Effector memory CD4-positive, alpha-beta T cell (primary cell): ENCODE data around the gene DNAH7.

Experiments used
- DNase-seq, 3 donors: peaks; one replicate each; pipeline ENCODE4 v3.0.0-alpha.2; 2020
- H3K27ac ChIP-seq: 2 replicates; pipeline ENCODE4 v1.7.0; 2013; ENCODE audit warnings: mild to moderate bottlenecking, low read length, moderate library complexity; ENCODE audit not compliant: insufficient read depth, poor library complexity, severe bottlenecking
- H3K27me3 ChIP-seq: replicated peaks from 2 replicates; pipeline ENCODE4 v1.7.0; 2013; ENCODE audit warnings: mild to moderate bottlenecking, low read length; ENCODE audit not compliant: insufficient read depth, control insufficient read depth, poor library complexity, severe bottlenecking
- H3K36me3 ChIP-seq: 2 replicates; pipeline ENCODE4 v1.7.0; 2013; ENCODE audit warnings: mild to moderate bottlenecking, low read length, moderate library complexity; ENCODE audit not compliant: control insufficient read depth, insufficient read depth
- H3K4me1 ChIP-seq: 2 replicates; pipeline ENCODE4 v1.7.0; 2013; ENCODE audit warnings: low read length, mild to moderate bottlenecking; ENCODE audit not compliant: control insufficient read depth, insufficient read depth, poor library complexity, severe bottlenecking
- H3K4me3 ChIP-seq: 2 replicates; pipeline ENCODE4 v1.7.0; 2013; ENCODE audit warnings: low read length, low read depth, mild to moderate bottlenecking; ENCODE audit not compliant: insufficient read depth, poor library complexity, severe bottlenecking
- H3K9me3 ChIP-seq: 2 replicates; pipeline ENCODE4 v1.7.0; 2013; ENCODE audit warnings: mild to moderate bottlenecking, low read length, moderate library complexity; ENCODE audit not compliant: control insufficient read depth

Gene DNAH7

DNA sequence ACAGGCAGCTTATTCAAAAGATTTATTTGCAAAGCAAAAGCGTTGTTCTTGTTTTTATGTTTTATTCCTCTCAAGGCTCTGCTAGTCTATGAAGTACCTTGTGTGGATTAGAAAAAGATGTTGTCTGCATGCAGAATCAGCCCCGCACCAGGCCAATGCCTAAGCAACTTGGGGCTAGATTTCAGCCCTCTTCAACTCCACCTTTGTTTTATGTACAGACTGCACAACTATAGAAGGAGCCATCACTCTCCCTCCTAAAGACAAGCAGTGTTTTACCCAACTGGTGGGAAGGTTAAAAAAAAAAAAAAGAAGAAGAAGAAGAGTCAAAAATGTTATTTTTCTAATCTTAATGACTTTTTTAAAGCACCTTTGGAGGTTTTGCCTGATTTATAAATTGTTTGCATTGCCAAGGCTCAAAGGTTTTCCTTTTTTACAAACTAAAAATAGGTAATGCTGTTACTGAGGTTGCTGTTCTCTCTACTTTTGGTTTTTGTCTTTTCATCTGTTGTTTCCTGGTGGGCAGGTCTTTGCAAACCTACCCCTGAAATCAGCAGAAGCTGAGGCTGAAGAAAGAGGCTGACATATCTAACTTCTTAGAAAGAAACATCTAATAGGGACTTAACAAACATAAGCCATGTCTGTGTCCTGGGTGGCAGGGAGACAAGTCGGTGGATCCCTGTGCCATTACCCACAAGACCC, 247.6 kb downstream of the DNAH7 start:
- Histone ChIP-seq H3K4me1 (no peaks in the 10 kb centered on the region), H3K27ac (no peak overlapping the region), H3K27me3 (no peaks in the 10 kb centered on the region), H3K9me3 (no peaks in the 10 kb centered on the region), H3K4me3 (no peak overlapping the region), H3K36me3 (no peaks in the 10 kb centered on the region)
- DNase-seq: no peak

DNA sequence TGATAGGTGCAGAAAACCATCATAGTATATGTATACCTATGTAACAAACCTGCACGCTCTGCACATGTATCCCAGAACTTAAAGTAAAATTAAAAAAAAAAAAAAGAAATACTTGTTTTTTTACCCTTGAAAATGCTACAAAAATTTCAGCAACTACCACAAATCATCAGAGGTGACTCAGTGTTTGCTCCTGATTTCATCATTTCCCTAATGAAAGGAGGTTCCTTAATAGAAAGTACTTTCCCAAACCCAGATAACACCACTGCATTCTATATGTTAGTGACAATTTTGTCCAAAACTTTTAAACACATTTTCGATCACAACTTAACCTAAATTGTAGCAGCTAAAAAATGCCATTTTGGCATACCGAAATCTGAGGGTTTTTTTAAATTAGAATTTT, 248.3 kb downstream of the DNAH7 start:
- H3K27ac ChIP-seq: no peak overlapping the region
- no peaks in the 10 kb centered on the region for H3K9me3 ChIP-seq
- H3K27me3 ChIP-seq: no peaks in the 10 kb centered on the region
- no peaks in the 10 kb centered on the region for H3K36me3 ChIP-seq
- no peaks in the 10 kb centered on the region for H3K4me1 ChIP-seq
- DNase-seq: no peak
- no peak overlapping the region for H3K4me3 ChIP-seq

DNA sequence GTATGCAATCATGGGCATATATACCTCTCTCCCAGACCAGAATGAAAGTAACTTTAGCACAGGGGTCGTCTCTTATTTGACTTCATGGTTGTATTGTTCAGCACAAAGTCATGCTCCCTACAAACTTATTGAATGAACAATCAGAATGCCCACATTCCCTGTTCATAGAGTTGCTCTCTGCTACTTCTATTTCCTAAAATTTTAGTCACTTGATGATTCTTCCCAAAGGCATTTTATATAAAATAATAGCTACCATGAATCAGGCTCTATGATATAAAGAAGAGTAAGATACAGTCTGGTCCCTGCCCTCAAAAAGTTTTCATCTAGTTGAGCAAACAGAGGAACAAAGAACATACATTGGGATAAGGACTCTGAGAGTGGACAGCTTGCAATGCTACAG, 249.4 kb downstream of the DNAH7 start:
- Histone ChIP-seq H3K27ac (no peak overlapping the region), H3K4me1 (no peaks in the 10 kb centered on the region), H3K27me3 (no peaks in the 10 kb centered on the region), H3K4me3 (no peak overlapping the region), H3K9me3 (no peaks in the 10 kb centered on the region), H3K36me3 (no peaks in the 10 kb centered on the region)
- DNase-seq: no peak

DNA sequence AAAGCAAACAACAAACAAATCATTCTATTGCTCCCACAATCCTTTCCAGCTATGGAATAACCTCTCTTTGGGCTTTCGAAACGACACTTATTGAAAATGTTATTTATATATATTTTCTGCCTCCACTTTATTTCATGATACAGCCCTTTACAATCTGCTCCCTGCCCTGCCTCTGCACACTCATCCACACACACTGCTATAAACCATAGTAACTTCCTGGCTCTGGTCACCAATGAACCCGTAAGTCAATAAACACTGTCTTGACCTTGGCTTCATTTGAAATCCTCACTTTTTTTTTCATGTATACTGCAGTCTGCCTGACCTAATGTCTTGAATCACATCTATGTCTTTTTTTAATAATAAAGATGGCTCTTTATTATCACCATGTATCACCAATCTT, 250.1 kb downstream of the DNAH7 start:
- DNase-seq: no peak
- no peaks in the 10 kb centered on the region for H3K4me1 ChIP-seq
- no peak overlapping the region for H3K27ac ChIP-seq
- no peaks in the 10 kb centered on the region for H3K9me3 ChIP-seq
- no peaks in the 10 kb centered on the region for H3K27me3 ChIP-seq
- H3K4me3 ChIP-seq: no peak overlapping the region
- no peaks in the 10 kb centered on the region for H3K36me3 ChIP-seq

DNA sequence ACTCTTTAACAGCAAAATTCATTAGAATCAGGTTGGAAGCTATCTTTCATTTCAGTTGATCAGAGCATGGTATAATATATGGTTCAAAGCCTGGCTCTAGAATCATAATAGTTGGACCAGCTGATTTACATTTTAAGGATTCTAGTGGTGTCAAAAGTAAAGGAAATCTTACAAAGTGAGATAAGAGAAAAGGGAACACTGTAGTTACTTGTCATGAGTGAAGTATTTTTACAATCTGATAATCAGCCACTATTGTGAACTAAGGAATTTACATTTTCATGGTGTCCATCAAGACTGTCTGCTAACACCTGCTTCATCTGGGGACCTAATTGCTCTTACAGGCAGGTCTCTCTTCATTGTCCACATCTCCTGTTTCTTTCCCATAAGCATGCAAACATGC, 250.5 kb downstream of the DNAH7 start:
- Histone ChIP-seq H3K27me3 (no peaks in the 10 kb centered on the region), H3K36me3 (no peaks in the 10 kb centered on the region), H3K9me3 (no peaks in the 10 kb centered on the region), H3K4me1 (no peaks in the 10 kb centered on the region), H3K27ac (no peak overlapping the region), H3K4me3 (no peak overlapping the region)
- no peak for DNase-seq

DNA sequence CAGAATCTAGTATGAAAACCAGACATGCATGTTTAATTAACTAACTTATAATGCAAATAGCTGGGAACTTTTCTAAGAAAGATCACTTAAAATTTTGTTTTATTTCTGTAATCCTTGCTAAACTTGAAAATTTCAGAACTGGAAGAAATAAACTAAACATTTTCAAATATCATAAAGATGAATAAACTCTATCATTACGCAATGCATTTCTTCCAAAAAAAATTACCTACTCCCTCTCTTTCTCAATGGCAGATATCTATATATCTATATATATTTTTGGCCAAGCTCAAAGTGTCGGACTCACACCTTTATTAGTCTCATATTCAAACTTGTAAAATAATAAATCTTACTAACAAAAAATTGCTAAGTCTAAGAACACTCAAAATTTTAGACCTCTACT, 253.6 kb downstream of the DNAH7 start:
- DNase-seq: no peak
- no peaks in the 10 kb centered on the region for H3K9me3 ChIP-seq
- no peaks in the 10 kb centered on the region for H3K27me3 ChIP-seq
- no peak overlapping the region for H3K4me3 ChIP-seq
- no peaks in the 10 kb centered on the region for H3K4me1 ChIP-seq
- no peaks in the 10 kb centered on the region for H3K36me3 ChIP-seq
- H3K27ac ChIP-seq: no peak overlapping the region

DNA sequence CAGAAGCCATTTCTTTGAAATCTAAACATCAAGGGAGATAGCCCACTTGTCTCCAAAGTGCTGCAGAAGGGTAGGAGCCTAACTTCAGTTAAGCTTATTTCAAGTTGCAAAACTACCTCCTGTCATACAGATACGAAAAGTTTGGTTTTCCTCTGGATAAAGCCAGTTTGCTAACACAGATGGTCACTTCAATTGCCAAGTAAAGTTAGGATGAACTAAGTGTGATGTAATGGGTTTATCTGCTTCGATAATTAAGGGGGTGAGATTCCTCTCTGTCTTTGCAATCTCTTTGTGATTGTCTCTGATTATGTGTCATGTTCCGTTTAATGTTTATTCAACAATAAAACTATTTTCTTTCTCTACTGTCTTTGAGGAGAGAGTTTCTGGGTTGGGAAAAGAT, 255.2 kb downstream of the DNAH7 start:
- no peak for DNase-seq

DNA sequence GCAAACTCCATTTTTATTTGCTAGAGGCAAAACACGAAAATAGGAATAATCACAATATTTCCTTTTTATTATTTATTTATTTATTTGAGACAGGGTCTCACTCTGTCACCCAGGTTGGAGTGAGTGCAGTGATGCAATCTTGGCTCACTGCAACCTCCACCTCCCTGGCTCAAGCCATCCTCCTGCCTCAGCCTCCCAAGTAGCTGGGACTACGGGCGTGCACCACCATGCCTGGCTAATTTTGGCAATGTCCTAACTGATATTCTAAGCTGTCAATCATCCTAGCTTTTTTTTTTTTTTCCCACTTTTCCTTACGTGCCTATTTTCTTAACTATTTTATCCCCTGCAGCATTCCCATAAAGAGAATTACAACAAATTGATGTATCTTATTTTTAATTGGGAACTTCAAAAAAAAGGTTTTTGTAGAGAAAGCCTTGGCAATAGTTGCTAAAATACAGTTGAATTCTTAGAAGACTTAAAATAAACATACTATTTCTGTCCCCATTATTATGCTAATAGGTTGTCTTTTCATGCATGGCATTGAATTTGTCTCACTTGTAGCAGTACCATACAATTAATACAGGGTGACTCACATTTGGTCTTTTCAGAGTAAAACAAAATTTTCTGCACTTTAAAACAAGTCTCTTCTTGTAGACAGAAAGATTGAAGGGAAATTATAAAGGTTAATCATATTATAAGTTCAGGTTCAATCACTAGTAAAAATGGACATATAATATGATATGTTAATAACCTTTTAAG, 258.1 kb downstream of the DNAH7 start:
- Histone ChIP-seq H3K27me3 (no peaks in the 10 kb centered on the region), H3K27ac (no peak overlapping the region), H3K9me3 (no peaks in the 10 kb centered on the region), H3K4me1 (no peaks in the 10 kb centered on the region), H3K4me3 (no peak overlapping the region), H3K36me3 (no peaks in the 10 kb centered on the region)
- DNase-seq: no peak

More for the DNA sequence above, 255.2 kb downstream of the DNAH7 start:
- Histone ChIP-seq H3K9me3 (no peaks in the 10 kb centered on the region), H3K36me3 (no peaks in the 10 kb centered on the region), H3K4me1 (no peaks in the 10 kb centered on the region), H3K4me3 (no peak overlapping the region), H3K27ac (no peak overlapping the region), H3K27me3 (no peaks in the 10 kb centered on the region)

DNA sequence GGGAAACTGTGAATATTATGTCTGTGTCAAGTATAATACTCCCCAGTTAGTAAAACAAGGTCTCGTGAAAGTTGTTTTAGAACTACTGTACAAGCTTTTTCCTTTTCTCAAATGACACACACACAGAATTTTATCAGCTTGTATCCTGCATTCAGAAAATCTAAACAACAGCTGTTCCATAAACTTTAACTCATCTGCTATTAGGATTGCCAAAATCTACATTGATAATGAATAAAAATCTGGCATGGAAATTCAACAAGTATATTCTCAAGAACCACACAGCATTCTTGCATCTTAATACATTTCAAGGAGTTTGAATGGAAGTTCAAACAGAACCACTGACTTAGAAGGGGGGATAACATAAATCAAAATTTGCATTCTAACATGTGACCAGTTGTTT, 260.4 kb downstream of the DNAH7 start:
- no peaks in the 10 kb centered on the region for H3K9me3 ChIP-seq

DNA sequence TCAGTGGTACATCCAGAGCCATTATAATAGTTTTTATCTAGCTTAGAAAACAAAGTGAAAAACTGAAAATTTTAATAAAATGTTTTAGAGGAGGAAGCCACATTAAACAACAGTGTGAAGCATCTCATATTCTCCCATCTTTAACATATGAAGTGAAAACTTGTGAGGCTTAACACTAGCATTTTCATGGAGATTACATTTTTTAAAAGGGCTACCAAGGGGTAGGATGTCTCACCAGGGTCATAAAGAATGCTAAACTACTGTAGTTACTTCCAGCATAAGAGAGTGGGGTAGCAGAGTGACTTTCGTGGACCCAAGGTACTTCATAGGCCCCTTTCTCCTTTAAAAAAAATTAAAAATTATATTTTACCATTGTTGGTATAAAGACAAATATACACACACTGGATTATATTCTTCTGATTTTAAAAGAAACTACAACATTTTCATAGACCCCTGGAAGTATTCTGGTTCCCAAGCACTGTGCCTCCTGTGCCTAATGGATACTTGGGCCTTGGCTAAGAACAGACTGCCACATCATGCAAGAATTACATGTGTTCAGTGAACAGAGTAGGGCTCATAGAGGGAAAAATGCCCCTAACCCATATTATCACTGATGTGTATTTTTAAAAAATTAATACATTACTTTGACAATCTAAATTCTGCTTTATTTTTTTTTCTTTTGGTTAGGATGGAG, 263.2 kb downstream of the DNAH7 start:
- DNase-seq: no peak
- H3K27ac ChIP-seq: no peak overlapping the region
- no peaks in the 10 kb centered on the region for H3K9me3 ChIP-seq

More for the DNA sequence above, 260.4 kb downstream of the DNAH7 start:
- DNase-seq: no peak
- H3K36me3 ChIP-seq: no peaks in the 10 kb centered on the region
- H3K4me1 ChIP-seq: no peaks in the 10 kb centered on the region
- no peak overlapping the region for H3K27ac ChIP-seq
- no peaks in the 10 kb centered on the region for H3K27me3 ChIP-seq
- no peak overlapping the region for H3K4me3 ChIP-seq

More for the DNA sequence above, 263.2 kb downstream of the DNAH7 start:
- Histone ChIP-seq H3K4me1 (no peaks in the 10 kb centered on the region), H3K27me3 (no peaks in the 10 kb centered on the region), H3K36me3 (no peaks in the 10 kb centered on the region), H3K4me3 (no peak overlapping the region)
